Lower lobe of right lung (tissue), 2 donors: Measurements from ENCODE around the gene DMRT2. TPM values are rescaled to one million over a fixed set of nuclear protein-coding genes. Genes with fewer than 3 reads are reported as not detected.

Experiments
- ATAC-seq, 2 donors: fragments of 200-7000 bp; cut with Tn5 transposase; one replicate each; pipeline ENCODE4 v1.9.1; 2020 to 2022; ENCODE audit warnings: mild to moderate bottlenecking in 2 of 2, moderate library complexity in 2 of 2
- DNase-seq: peaks from one replicate; pipeline ENCODE4 v3.0.0-alpha.2; 2020
- H3K27ac ChIP-seq: fragments of 200-600 bp; one replicate; pipeline ENCODE4 v1.8.0; 2022
- H3K27me3 ChIP-seq: fragments of 200-600 bp; one replicate; pipeline ENCODE4 v1.8.0; 2022; ENCODE audit warnings: low read depth
- H3K36me3 ChIP-seq: fragments of 200-600 bp; one replicate; pipeline ENCODE4 v1.8.0; 2022; ENCODE audit warnings: mild to moderate bottlenecking
- H3K4me1 ChIP-seq: fragments of 200-600 bp; one replicate; pipeline ENCODE4 v1.8.0; 2022
- H3K4me3 ChIP-seq: fragments of 200-600 bp; one replicate; pipeline ENCODE4 v1.8.0; 2022; ENCODE audit warnings: mild to moderate bottlenecking
- H3K9me3 ChIP-seq: fragments of 200-600 bp; one replicate; pipeline ENCODE4 v1.8.0; 2022
- intact Hi-C: fragments of 100-400 bp; cut with DNase I; formaldehyde crosslinking; loops from one replicate; pipeline ENCODE4 v1.11.0; 2022
- total RNA-seq: library from RNA; stranded (reverse); fragmentation: NEBNext Ultra II Directional; extraction: Animal tissue kit (Norgen Biotek cat#: 25700); gene quantifications from one replicate; pipeline ENCODE4 v1.2.1, GENCODE V29; 2021
- TF ChIP-seq, protein P1 (sequence below): fragments of 200-600 bp; IDR thresholded peaks from one replicate; pipeline ENCODE4 v1.8.0; 2022; ENCODE audit warnings: antibody characterized with exemption, mild to moderate bottlenecking
- donor health status: DM: no; HTN: yes; CAD: no; lungs with severe emphysema.

The DMRT2 gene
- total RNA-seq, 1 donor from 2014 or later: 0.86 TPM

DNA sequence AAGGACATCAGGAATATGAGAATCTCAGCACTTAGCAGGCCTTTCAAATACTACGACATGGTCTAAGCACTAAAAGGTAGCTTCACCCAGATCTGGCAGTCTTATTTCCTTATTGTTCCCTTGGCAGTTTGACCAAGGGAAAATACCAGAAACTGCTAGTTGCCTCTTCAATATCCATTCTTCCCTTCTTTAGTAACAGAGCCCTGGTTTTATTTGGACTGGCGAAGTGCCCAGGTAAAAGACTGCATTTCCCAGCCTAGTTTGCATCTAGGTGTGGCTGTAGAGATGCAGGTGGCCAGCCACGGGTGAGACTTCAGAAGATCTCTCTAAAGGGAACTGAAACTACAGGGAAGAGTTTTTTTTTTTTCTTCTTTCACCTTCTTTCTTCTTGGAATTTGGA is 21.6 kb downstream of the DMRT2 start:
- Histone ChIP-seq H3K4me3 (no peak overlapping the region), H3K27me3 (no peaks in the 10 kb centered on the region), H3K9me3 (no peaks in the 10 kb centered on the region), H3K27ac (no peak overlapping the region), H3K4me1 (no peaks in the 10 kb centered on the region), H3K36me3 (no peaks in the 10 kb centered on the region)
- intact Hi-C loops: no loop called here
- TF ChIP-seq, protein P1, sequence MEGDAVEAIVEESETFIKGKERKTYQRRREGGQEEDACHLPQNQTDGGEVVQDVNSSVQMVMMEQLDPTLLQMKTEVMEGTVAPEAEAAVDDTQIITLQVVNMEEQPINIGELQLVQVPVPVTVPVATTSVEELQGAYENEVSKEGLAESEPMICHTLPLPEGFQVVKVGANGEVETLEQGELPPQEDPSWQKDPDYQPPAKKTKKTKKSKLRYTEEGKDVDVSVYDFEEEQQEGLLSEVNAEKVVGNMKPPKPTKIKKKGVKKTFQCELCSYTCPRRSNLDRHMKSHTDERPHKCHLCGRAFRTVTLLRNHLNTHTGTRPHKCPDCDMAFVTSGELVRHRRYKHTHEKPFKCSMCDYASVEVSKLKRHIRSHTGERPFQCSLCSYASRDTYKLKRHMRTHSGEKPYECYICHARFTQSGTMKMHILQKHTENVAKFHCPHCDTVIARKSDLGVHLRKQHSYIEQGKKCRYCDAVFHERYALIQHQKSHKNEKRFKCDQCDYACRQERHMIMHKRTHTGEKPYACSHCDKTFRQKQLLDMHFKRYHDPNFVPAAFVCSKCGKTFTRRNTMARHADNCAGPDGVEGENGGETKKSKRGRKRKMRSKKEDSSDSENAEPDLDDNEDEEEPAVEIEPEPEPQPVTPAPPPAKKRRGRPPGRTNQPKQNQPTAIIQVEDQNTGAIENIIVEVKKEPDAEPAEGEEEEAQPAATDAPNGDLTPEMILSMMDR: no peak
- peak; percentile 64 to 80 for ATAC-seq
- peak; percentile 52 for DNase-seq

DNA sequence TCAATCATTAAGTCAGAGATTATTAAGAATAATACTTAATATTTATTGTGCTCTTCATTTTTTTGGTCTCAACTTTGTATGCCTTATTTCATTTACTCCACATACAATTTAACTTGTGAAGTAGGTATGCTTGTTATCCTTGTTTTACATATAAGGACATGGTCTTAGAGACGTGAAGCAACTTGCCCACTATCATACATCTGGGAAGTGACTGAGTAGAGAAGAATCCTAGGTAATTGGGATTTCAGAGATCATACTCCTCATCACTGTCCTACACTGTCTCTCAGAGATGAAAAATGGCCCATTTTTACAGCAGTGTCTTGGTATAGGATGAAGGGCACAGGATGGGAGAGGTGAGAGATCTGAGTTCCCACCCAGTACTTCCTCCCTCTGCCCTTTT is 23.3 kb downstream of the DMRT2 start:
- intact Hi-C loops: no loop called here
- no peak for DNase-seq
- TF ChIP-seq, protein P1: no peak

DNA sequence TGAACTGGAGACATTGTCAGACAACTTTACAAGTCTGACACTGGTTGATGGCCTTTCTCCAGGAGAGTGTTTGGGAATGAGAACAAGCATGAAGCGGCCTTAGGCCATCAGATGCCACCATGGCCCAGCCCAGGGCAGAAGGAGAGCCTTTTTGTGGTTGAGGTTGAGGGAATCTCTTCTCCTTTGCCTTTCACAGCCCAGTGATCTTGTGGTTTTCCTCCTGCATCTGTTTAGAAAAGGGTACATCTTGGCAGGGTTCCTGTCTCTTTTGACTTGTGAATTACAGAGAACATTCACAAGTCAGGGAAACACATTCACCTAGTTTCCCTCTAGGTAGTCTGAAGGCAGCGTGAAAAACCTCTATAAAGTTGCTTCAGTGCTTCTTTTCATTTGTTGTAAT is 27.5 kb downstream of the DMRT2 start:
- no peaks in the 10 kb centered on the region for H3K4me1 ChIP-seq
- H3K36me3 ChIP-seq: no peaks in the 10 kb centered on the region
- H3K27me3 ChIP-seq: no peaks in the 10 kb centered on the region
- ATAC-seq (no peak), DNase-seq (no peak)
- intact Hi-C loops: no loop called here
- no peaks in the 10 kb centered on the region for H3K9me3 ChIP-seq
- no peak overlapping the region for H3K4me3 ChIP-seq
- TF ChIP-seq, protein P1: no peak
- H3K27ac ChIP-seq: no peak overlapping the region

More for the DNA sequence above, 23.3 kb downstream of the DMRT2 start:
- no peak overlapping the region for H3K27ac ChIP-seq
- H3K9me3 ChIP-seq: no peaks in the 10 kb centered on the region
- H3K4me3 ChIP-seq: no peak overlapping the region
- H3K4me1 ChIP-seq: no peaks in the 10 kb centered on the region
- no peak for ATAC-seq
- no peaks in the 10 kb centered on the region for H3K36me3 ChIP-seq
- H3K27me3 ChIP-seq: no peaks in the 10 kb centered on the region

DNA sequence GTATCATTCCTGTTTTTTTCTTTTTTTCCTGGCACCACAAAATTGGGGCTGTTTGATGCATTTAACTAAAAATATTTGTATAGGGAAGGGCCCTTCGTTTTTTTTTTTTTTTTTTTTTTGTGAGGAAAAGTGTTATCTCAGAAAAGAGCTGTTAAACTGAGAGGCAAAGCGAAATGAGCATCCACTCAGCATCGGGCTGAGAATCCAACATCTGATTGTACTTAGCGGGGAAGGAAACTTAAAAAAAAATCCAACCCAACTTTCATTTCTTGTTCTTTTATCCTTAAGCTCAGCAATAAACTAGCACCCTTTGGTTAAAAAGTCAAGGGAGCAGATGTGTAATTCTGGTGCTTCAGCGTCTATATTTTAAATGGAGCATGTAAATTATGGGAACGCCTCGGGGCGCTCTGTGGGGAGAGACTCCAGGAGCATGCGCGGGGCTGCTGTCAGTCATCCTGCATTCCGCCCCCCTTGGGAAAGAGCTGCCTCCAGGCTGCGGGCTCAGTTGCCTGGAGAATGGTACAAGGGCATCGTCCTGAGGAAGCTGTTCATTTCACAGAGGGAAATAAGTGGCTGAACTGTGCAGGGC is 33.3 kb downstream of the DMRT2 start:
- no peaks in the 10 kb centered on the region for H3K9me3 ChIP-seq
- H3K36me3 ChIP-seq: no peaks in the 10 kb centered on the region
- no peak overlapping the region for H3K27ac ChIP-seq
- H3K27me3 ChIP-seq: no peaks in the 10 kb centered on the region
- peak; percentile 65 to 73 for ATAC-seq
- peak; percentile 54 for DNase-seq
- TF ChIP-seq, protein P1: no peak
- no peaks in the 10 kb centered on the region for H3K4me1 ChIP-seq
- intact Hi-C loops: no loop called here
- peak overlapping the region; percentile 15 for H3K4me3 ChIP-seq

DNA sequence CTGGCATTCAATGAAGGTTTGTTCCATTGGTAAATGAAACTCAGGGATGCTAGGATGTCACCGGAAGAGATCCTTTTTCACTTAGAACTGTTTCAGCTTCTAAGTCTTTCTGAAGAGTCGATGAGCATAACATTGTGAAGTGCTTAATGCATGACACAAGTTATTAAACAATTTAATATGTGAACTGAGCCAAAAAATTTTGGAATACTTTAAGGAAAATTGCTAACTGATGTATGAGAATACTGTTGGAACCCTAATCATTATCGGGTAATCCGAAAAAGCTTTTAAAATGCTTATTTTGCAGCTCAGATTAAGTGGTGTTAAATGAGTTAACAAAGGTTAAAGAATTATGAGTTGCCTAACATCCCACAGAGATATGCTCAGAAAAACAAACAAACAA is 34.9 kb downstream of the DMRT2 start:
- intact Hi-C loops: no loop called here

More for the DNA sequence above, 34.9 kb downstream of the DMRT2 start:
- TF ChIP-seq, protein P1: no peak
- Histone ChIP-seq H3K36me3 (no peaks in the 10 kb centered on the region), H3K27ac (no peak overlapping the region), H3K4me3 (no peak overlapping the region), H3K9me3 (no peaks in the 10 kb centered on the region), H3K4me1 (no peaks in the 10 kb centered on the region), H3K27me3 (no peaks in the 10 kb centered on the region)
- ATAC-seq (no peak), DNase-seq (no peak)
